Urinary bladder (tissue), 4 donors: ENCODE measurements around the gene GPD1L. TPM values are rescaled to one million over a fixed set of nuclear protein-coding genes. Genes with fewer than 3 reads are reported as not detected.

Experiments
- DNase-seq: peaks from one replicate; pipeline ENCODE4 v3.0.0-alpha.2; 2015; ENCODE audit errors: extremely low spot score
- H3K27ac ChIP-seq: one replicate; pipeline ENCODE4 v1.5.1; 2013; ENCODE audit warnings: low read depth, mild to moderate bottlenecking, moderate library complexity
- H3K36me3 ChIP-seq: one replicate; pipeline ENCODE4 v1.6.1; 2013; ENCODE audit warnings: mild to moderate bottlenecking, moderate library complexity; ENCODE audit not compliant: insufficient read depth
- H3K4me1 ChIP-seq: one replicate; pipeline ENCODE4 v1.6.1; 2013; ENCODE audit warnings: mild to moderate bottlenecking, moderate library complexity; ENCODE audit not compliant: insufficient read depth
- H3K4me3 ChIP-seq: one replicate; pipeline ENCODE4 v1.5.1; 2013; ENCODE audit warnings: low read depth, low read length
- WGBS: extraction: QIAGEN DNeasy Blood & Tissue Kit; methylation state at CpG from one replicate; pipeline ENCODE4 v1.1.7; 2013; 5-methylcytosine and 5-hydroxymethylcytosine counted together
- polyA plus RNA-seq: library from polyadenylated mRNA; stranded (reverse); fragments of 200-250 nt; gene quantifications from one replicate; pipeline ENCODE4 v1.2.3, GENCODE V29; 2013
- total RNA-seq: library from RNA; depleted of rRNA; stranded (reverse); fragments of >200 nt; gene quantifications from one replicate; pipeline ENCODE4 v1.2.3, GENCODE V29; 2014
- donor health status: healthy with polysubstance abuse.
- donor health status: healthy.

GPD1L gene
- total and polyA plus RNA-seq, 2 donors = 61.0 to 63.3 TPM

- no peak for DNase-seq
- no peaks in the 10 kb centered on the region for H3K36me3 ChIP-seq
- no peaks in the 10 kb centered on the region for H3K4me1 ChIP-seq
- 68% methylated on average over 10 of the region's 10 CpGs for WGBS
- H3K4me3 ChIP-seq = no peak overlapping the region
- no peak overlapping the region for H3K27ac ChIP-seq
Measured at GRCh38 chr3:32216172-32216783, 109.9 kb downstream of the GPD1L start.

GRCh38 chr3:32217339-32217738, 110.9 kb downstream of the GPD1L start:
- 86% methylated on average over 2 of the region's 2 CpGs for WGBS

More at GRCh38 chr3:32217339-32217738, 110.9 kb downstream of the GPD1L start:
- no peak for DNase-seq
- no peaks in the 10 kb centered on the region for H3K36me3 ChIP-seq
- H3K4me1 ChIP-seq = no peaks in the 10 kb centered on the region
- no peak overlapping the region for H3K4me3 ChIP-seq
- no peak overlapping the region for H3K27ac ChIP-seq

Other genes starting within 250 kb of the GPD1L start
- gene OSBPL10, start 125.4 kb upstream of the GPD1L start, total RNA-seq = 58.0 TPM
- 62.4 TPM for gene OSBPL10, start 125.4 kb upstream of the GPD1L start, polyA plus RNA-seq
- 9.6 TPM for gene ZNF860, start 124.9 kb upstream of the GPD1L start, total RNA-seq
- gene ZNF860, start 124.9 kb upstream of the GPD1L start, polyA plus RNA-seq = 2.4 TPM
- 1.6 TPM for gene CMTM8, start 132.1 kb downstream of the GPD1L start, total RNA-seq
- gene CMTM8, start 132.1 kb downstream of the GPD1L start, polyA plus RNA-seq = 10.0 TPM